DND-41 (cell line): Measurements from ENCODE around the gene DUSP10.

ENCODE experiments used
- ATAC-seq: fragments of 200-7000 bp; cut with Tn5 transposase; 3 replicates; pipeline ENCODE4 v1.9.1; 2021; ENCODE audit warnings: low read depth; ENCODE audit not compliant: insufficient read depth
- DNase-seq: peaks from one replicate; pipeline ENCODE4 v3.0.0-alpha.2; 2020
- H2AFZ ChIP-seq: 2 replicates; pipeline ENCODE4 v1.6.0; 2012; ENCODE audit warnings: low read depth, low read length
- H3K27ac ChIP-seq: 2 replicates; pipeline ENCODE4 v1.5.1; 2012; ENCODE audit warnings: low read length, inconsistent platforms
- H3K27me3 ChIP-seq: fragments of 200-600 bp; sonication (generic); 2 replicates; pipeline ENCODE4 v1.6.0; 2012; ENCODE audit warnings: low read length, mild to moderate bottlenecking, inconsistent platforms; ENCODE audit not compliant: insufficient read depth, poor library complexity
- H3K36me3 ChIP-seq: 2 replicates; pipeline ENCODE4 v1.5.1; 2012; ENCODE audit warnings: low read length, inconsistent platforms; ENCODE audit not compliant: insufficient read depth
- H3K4me1 ChIP-seq: 2 replicates; pipeline ENCODE4 v1.5.1; 2012; ENCODE audit warnings: mild to moderate bottlenecking, low read length; ENCODE audit not compliant: insufficient read depth
- H3K4me2 ChIP-seq: 2 replicates; pipeline ENCODE4 v1.6.0; 2012; ENCODE audit warnings: mild to moderate bottlenecking, moderate library complexity, low read length, inconsistent platforms; ENCODE audit not compliant: insufficient read depth
- H3K4me3 ChIP-seq, 2 experiments: fragments of 200-600 bp in 1 of 2; shearing (Covaris generic) in 1 of 2; 2 replicates each; pipeline ENCODE4 v1.5.1; 2012 to 2016; ENCODE audit warnings: inconsistent platforms in 2 of 2, low read length in 2 of 2, mild to moderate bottlenecking in 2 of 2, low read depth in 1 of 2, moderate library complexity in 1 of 2
- H3K79me2 ChIP-seq: 2 replicates; pipeline ENCODE4 v1.6.0; 2012; ENCODE audit warnings: low read length, inconsistent platforms; ENCODE audit not compliant: insufficient read depth
- H3K9ac ChIP-seq: 2 replicates; pipeline ENCODE4 v1.6.0; 2012; ENCODE audit warnings: low read depth, mild to moderate bottlenecking, inconsistent platforms, low read length, moderate library complexity
- H3K9me3 ChIP-seq: 2 replicates; pipeline ENCODE4 v1.5.1; 2012; ENCODE audit warnings: low read length, moderate library complexity, mild to moderate bottlenecking, inconsistent platforms; ENCODE audit not compliant: insufficient read depth, severe bottlenecking
- H4K20me1 ChIP-seq: 2 replicates; pipeline ENCODE4 v1.6.0; 2012; ENCODE audit warnings: low read length; ENCODE audit not compliant: insufficient read depth
- CTCF ChIP-seq: IDR thresholded peaks from 2 replicates; pipeline ENCODE4 v1.5.1; 2012; ENCODE audit warnings: borderline replicate concordance, low read length, moderate library complexity, mild to moderate bottlenecking; ENCODE audit not compliant: poor library complexity, severe bottlenecking; ENCODE audit errors: extremely low read depth
- EZH2 ChIP-seq: IDR thresholded peaks from 3 replicates; pipeline ENCODE4 v1.6.1; 2012; ENCODE audit warnings: borderline replicate concordance, low read depth, mild to moderate bottlenecking, moderate library complexity, low read length, inconsistent platforms; ENCODE audit not compliant: severe bottlenecking

Gene DUSP10

GRCh38 chr1:221699978-221700519, 41.8 kb downstream of the DUSP10 start:
- no peak for TF ChIP-seq EZH2
- no peak for DNase-seq
- Histone ChIP-seq H4K20me1 (no peaks in the 10 kb centered on the region), H3K4me2 (no peak overlapping the region), H3K27me3 (no peaks in the 10 kb centered on the region), H3K27ac (no peak overlapping the region), H3K9me3 (no peaks in the 10 kb centered on the region), H3K4me1 (no peaks in the 10 kb centered on the region), H3K4me3 (no peak overlapping the region), H3K36me3 (peaks cover 4% of the 10 kb centered on the region; the same call in 1 of the 2 replicates), H2AFZ (no peak overlapping the region), H3K79me2 (no peaks in the 10 kb centered on the region), H3K9ac (no peak overlapping the region)
- no peak for ATAC-seq

GRCh38 chr1:221699577-221699976, 42.3 kb downstream of the DUSP10 start:
- TF ChIP-seq CTCF (no peak), EZH2 (no peak)
- DNase-seq, result no peak

GRCh38 chr1:221698579-221699349, 43.1 kb downstream of the DUSP10 start:
- H3K4me3 ChIP-seq, result no peak overlapping the region
- no peaks in the 10 kb centered on the region for H3K9me3 ChIP-seq
- H3K9ac ChIP-seq, result no peak overlapping the region
- no peaks in the 10 kb centered on the region for H4K20me1 ChIP-seq
- H3K4me1 ChIP-seq, result no peaks in the 10 kb centered on the region
- ATAC-seq, result no peak
- H3K27ac ChIP-seq, result no peak overlapping the region
- TF ChIP-seq CTCF (no peak), EZH2 (no peak)
- H3K36me3 ChIP-seq, result peaks cover 4% of the 10 kb centered on the region; the same call in 1 of the 2 replicates
- H3K27me3 ChIP-seq, result no peaks in the 10 kb centered on the region
- no peak overlapping the region for H3K4me2 ChIP-seq
- DNase-seq, result no peak
- H3K79me2 ChIP-seq, result no peaks in the 10 kb centered on the region
- no peak overlapping the region for H2AFZ ChIP-seq

More at GRCh38 chr1:221699577-221699976, 42.3 kb downstream of the DUSP10 start:
- H3K79me2 ChIP-seq, result no peaks in the 10 kb centered on the region
- H3K27me3 ChIP-seq, result no peaks in the 10 kb centered on the region
- H3K9ac ChIP-seq, result no peak overlapping the region
- no peak overlapping the region for H3K27ac ChIP-seq
- no peak overlapping the region for H3K4me3 ChIP-seq
- H3K9me3 ChIP-seq, result no peaks in the 10 kb centered on the region
- H3K36me3 ChIP-seq, result peaks cover 4% of the 10 kb centered on the region; the same call in 1 of the 2 replicates
- no peaks in the 10 kb centered on the region for H4K20me1 ChIP-seq
- no peak overlapping the region for H3K4me2 ChIP-seq
- no peak for ATAC-seq
- H2AFZ ChIP-seq, result no peak overlapping the region
- H3K4me1 ChIP-seq, result no peaks in the 10 kb centered on the region

GRCh38 chr1:221697923-221698425, 43.9 kb downstream of the DUSP10 start:
- H2AFZ ChIP-seq, result no peak overlapping the region
- H3K4me1 ChIP-seq, result no peaks in the 10 kb centered on the region
- ATAC-seq, result no peak
- no peak overlapping the region for H3K9ac ChIP-seq
- H3K4me3 ChIP-seq, result no peak overlapping the region
- H3K9me3 ChIP-seq, result no peaks in the 10 kb centered on the region
- no peaks in the 10 kb centered on the region for H3K79me2 ChIP-seq
- no peak for DNase-seq
- no peaks in the 10 kb centered on the region for H4K20me1 ChIP-seq
- no peaks in the 10 kb centered on the region for H3K27me3 ChIP-seq
- no peak overlapping the region for H3K27ac ChIP-seq
- TF ChIP-seq EZH2, result no peak
- TF ChIP-seq CTCF, result no peak
- H3K4me2 ChIP-seq, result no peak overlapping the region
- peaks cover 4% of the 10 kb centered on the region; the same call in 1 of the 2 replicates for H3K36me3 ChIP-seq
